ENCODE results near the gene TMEM44. TPM values are rescaled to one million over a fixed set of nuclear protein-coding genes. Genes with fewer than 3 reads are reported as not detected.
A peak's percentile ranks its signal among the peaks of the same experiment; 100 is the strongest.

TMEM44 gene
- total RNA-seq, 1 experiment from 2014 or later = 8.3 TPM

GRCh38 chr3:194577986-194578905 lies 55.0 kb downstream of the TMEM44 start:
- Mint-ChIP-seq H3K4me1 (ENCODE audit: insufficient read depth, unreplicated experiment) (peaks cover 29% of the 10 kb centered on the region), H3K36me3 (ENCODE audit: insufficient read depth, unreplicated experiment) (no peaks in the 10 kb centered on the region), H3K9me3 (ENCODE audit: unreplicated experiment) (no peaks in the 10 kb centered on the region), H3K27ac (ENCODE audit: low read depth, unreplicated experiment) (no peak overlapping the region), H3K4me3 (ENCODE audit: unreplicated experiment) (no peak overlapping the region), H3K27me3 (ENCODE audit: insufficient read depth, unreplicated experiment) (no peaks in the 10 kb centered on the region)
- POLR2A ChIA-PET = interaction anchor here (1.2 kb wide), 1 partner anchor 15 kb away, joined by 4 read pairs; no protein-coding TSS in a partner anchor
- intact Hi-C loops (cut with micrococcal nuclease) = no loop called here
- peak; percentile 81 for DNase-seq (ENCODE audit: unreplicated experiment)
- CTCF ChIA-PET = interaction anchor here (0.5 to 3.1 kb wide), 5 partner anchors 16 to 112 kb away, joined by 3 to 15 read pairs (median 3); no protein-coding TSS in a partner anchor
- no peak for TF ChIP-seq CTCF (IDR thresholded peaks at IDR 0.05; ENCODE audit: unreplicated experiment)
- BruUV-seq (replicated peaks) = no TSS peak

GRCh38 chr3:194575484-194576210 lies 57.6 kb downstream of the TMEM44 start:
- no peaks in the 10 kb centered on the region for H3K36me3 Mint-ChIP-seq (ENCODE audit: insufficient read depth, unreplicated experiment)
- no peak overlapping the region for H3K4me3 Mint-ChIP-seq (ENCODE audit: unreplicated experiment)
- ChIA-PET CTCF (interaction anchor here (1.4 to 2.9 kb wide), 2 partner anchors 17 to 103 kb away, joined by 8 to 10 read pairs; no protein-coding TSS in a partner anchor), POLR2A (interaction anchor here (0.6 to 1.8 kb wide), 7 partner anchors 8 to 108 kb away, joined by 3 to 9 read pairs (median 4); no protein-coding TSS in a partner anchor)
- DNase-seq (ENCODE audit: unreplicated experiment) = peak; percentile 92
- BruUV-seq (replicated peaks) = no TSS peak
- H3K4me1 Mint-ChIP-seq (ENCODE audit: insufficient read depth, unreplicated experiment) = peaks cover 38% of the 10 kb centered on the region
- H3K9me3 Mint-ChIP-seq (ENCODE audit: unreplicated experiment) = no peaks in the 10 kb centered on the region
- H3K27me3 Mint-ChIP-seq (ENCODE audit: insufficient read depth, unreplicated experiment) = no peaks in the 10 kb centered on the region
- TF ChIP-seq CTCF (IDR thresholded peaks at IDR 0.05; ENCODE audit: unreplicated experiment) = no peak
- intact Hi-C loops (cut with micrococcal nuclease) = no loop called here
- H3K27ac Mint-ChIP-seq (ENCODE audit: low read depth, unreplicated experiment) = no peak overlapping the region

GRCh38 chr3:194574639-194575483 lies 58.4 kb downstream of the TMEM44 start:
- H3K4me3 Mint-ChIP-seq (ENCODE audit: unreplicated experiment) = no peak overlapping the region
- POLR2A ChIA-PET = interaction anchor here (1.0 to 1.8 kb wide), 9 partner anchors 9 to 101 kb away, joined by 3 to 9 read pairs (median 4); no protein-coding TSS in a partner anchor

More at GRCh38 chr3:194574639-194575483, 58.4 kb downstream of the TMEM44 start:
- DNase-seq (ENCODE audit: unreplicated experiment) = peak; percentile 41
- CTCF ChIA-PET = interaction anchor here (0.6 to 2.9 kb wide), 5 partner anchors 18 to 234 kb away, joined by 3 to 10 read pairs (median 4); no protein-coding TSS in a partner anchor
- TF ChIP-seq CTCF (IDR thresholded peaks at IDR 0.05; ENCODE audit: unreplicated experiment) = no peak
- Mint-ChIP-seq H3K27me3 (ENCODE audit: insufficient read depth, unreplicated experiment) (no peaks in the 10 kb centered on the region), H3K36me3 (ENCODE audit: insufficient read depth, unreplicated experiment) (no peaks in the 10 kb centered on the region), H3K4me1 (ENCODE audit: insufficient read depth, unreplicated experiment) (peaks cover 38% of the 10 kb centered on the region), H3K9me3 (ENCODE audit: unreplicated experiment) (no peaks in the 10 kb centered on the region), H3K27ac (ENCODE audit: low read depth, unreplicated experiment) (no peak overlapping the region)
- TSS peak; percentile 95 for BruUV-seq (replicated peaks)
- intact Hi-C loops (cut with micrococcal nuclease) = loop anchor here (1.0 kb wide), 1 partner anchor 19 kb away; no protein-coding TSS in a partner anchor
